Ecto neural progenitor cell (in vitro differentiated cells): ENCODE measurements around the gene LAMC1.
"Not testable (repeated sequence)": the region's sequence is repeated elsewhere in the genome, so short reads cannot be mapped to it uniquely, and the experiment has no call there.

Experiments
- DNase-seq: peaks from one replicate; pipeline ENCODE4 v3.0.0-alpha.2; 2018; ENCODE audit warnings: low spot score

Gene LAMC1

DNA sequence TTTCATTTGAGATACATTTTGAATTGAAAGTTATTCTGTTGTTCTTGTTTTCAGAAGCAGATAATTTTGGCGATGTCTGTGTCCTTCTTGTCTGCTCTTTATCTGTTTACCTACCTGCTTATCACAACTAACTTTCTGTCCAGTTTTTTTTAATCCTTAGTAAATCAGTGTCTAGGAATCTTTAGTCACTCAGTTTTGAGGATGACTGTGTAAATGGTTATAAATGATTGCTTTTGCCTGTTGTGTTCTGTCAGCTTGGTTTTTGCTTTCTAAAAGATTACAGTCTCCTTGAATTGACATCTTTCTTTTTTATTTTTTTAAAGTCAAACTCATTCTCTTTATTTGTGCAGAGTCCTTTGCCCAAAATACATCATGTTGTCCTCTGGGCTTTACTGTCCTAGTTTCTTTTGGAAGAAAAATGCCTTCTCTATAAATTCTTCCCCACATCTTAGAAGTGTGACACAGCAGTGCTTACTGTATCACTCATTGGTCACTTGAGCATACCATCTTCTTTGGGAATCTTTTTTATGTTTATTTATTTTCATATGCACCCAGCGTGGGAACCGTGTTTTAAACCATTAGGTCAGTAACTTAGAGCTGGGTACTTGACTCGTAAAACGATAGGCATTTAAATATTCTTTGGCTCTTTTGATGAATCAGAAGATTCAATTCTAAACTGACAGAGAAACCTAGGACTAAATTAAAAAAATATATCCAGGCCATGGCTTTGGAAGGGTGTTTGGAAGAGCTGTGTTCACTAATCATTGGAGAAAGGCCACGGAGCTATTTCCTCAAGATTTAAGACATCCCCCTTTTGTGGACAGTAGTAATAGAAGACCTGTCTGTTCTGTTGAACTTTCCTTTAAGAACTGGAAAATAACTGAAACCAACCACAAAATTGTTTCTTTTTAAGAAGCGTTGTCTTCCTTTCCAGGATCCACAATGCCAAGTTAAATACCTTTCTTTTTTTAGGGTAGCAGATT, 20.9 kb downstream of the LAMC1 start:
- no peak for DNase-seq

DNA sequence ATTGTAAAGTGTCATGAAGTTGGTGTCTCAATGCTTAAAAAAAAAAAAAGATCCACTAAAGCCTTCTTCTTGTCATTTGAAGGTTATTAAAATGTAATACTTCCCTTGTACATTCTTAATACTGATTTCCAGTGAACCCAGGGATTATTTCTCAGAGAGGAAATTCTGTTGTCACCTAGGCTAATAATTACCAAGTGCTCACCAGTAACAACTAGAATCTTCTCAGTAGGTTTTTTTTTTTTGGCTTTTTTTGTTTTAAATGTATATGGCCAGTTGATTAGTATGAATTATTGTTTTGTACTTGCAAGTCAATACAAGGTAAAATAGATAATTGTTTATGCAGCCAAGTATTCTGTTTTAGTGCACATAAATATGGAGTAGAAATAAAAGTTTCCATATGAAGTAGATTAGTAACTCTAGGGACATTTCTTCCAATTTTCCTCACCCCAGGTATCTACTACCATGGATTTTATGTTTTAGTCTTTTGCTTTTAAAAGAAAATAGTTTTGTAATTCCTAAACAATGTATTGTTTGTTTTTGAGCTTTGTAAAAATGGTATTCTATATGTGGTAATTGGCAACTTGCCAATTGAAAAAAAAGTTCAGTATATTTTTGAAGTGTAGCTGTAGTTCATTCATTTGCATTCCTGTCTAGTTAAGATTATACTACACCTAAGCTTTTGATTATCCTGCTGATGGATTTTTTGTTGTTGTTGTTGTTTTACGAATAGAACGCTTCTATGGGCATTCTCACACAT, 21.9 kb downstream of the LAMC1 start:
- DNase-seq, result no peak

DNA sequence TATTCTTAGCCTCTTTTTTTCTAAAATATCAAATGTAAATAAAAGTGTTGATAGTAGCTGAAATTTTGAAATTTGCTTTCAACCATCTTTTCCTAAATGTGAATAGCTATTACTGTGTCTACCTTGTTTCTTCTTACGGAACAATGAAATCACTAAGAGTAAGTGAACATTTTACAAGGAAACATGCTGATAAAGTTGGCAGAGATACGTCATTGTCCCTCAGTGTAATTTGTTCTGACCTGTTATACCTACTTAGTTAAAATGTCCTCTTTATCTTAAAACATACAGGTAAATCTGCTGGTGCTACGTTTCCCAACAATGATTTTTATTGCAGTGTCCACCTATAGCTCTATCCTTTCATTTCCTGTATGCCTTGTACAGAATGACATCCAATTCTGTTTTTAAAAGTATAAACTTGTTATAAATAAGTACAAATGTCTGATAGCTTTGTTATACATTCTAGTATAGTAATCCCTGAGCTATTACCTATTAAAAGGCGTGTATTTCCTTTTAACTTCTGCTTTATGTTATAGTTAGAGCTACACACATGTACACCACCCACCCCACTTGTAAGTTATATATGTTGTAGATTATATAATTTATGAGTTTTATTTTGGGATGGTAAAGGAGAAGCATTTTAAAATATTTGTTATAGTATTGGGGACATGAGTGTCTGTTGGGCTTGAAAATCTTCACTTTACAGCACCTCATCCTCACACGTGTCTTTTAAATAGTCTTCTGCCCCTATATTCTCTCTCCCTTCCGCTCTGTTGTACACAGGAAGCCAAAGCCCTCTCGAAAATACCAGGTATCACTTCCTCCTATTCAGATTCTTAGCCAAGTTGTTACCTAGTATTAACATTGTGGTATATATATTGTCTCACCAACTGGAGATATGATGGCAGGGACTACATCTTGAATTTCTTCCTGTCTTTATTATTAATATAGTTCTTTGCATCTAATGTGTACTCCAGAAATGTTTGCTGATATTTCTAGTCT, 25.2 kb downstream of the LAMC1 start:
- DNase-seq, result no peak

DNA sequence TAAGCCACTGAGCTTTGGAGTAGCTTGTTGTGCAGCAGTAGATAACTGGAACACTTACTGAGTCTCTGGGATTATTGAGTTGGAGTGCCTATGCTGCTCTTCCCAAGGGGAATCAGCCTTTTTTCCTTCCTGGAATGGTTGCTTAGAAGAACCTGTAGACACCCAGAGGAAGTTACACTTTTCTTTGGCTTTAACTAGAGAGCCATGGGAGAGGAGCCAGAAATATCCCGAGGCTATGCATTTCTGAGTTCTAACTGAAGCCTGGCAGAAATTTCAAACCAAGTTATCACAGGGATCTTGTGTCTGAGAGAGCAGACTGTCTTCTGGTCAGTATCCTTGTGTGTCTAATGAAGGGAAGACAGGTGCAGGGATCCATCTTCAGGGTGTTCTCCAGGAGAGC, 28.3 kb downstream of the LAMC1 start:
- no peak for DNase-seq

DNA sequence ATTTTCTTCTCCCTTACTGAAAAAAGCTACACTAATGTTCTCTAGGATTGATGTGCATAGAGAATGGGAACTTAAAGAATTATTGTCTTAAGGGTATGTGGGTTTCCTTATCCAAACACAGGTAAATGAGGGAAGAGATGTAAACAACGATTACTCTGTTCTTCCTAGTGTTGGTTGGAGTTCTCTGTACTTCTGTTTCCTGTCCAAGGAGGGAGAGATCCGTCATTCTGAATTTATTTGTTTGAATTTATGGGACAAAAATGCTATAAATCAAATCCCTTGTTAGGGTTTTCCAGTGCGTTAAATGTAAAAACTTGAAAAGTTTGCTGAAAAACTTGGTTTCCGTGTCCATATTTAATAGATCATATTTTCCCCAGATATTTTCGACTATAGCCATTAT, 29.6 kb downstream of the LAMC1 start:
- DNase-seq, result no peak

DNA sequence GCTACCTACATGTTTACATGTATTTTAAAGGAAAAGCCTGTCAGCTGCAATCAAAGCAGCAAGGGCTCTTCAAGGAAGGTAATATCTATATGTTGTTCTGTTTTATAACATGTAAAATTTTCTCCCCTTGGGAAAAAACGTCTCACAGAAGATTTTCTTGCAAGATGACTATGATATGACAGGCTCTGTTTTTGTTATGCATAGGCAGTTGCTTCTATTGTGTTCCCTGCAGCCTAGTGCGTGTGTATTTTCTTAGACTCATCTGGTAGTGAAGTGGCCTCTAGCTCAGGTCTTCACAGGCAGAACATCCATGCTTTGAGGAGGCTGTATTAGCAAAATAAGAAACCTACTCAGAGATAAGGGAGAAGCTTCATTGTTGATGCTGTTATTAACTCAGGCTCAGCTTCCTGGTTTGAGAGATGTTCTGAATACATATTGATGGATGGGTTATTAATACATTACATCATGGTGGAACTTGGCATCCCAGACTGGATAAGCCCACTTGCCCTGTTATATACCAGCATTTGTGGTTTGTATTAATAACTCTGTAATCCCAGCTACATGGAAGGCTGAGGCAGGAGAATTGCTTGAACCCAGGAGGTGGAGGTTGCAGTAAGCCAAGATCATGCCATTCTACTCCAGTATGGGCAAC, 35.8 kb downstream of the LAMC1 start:
- DNase-seq, result no peak

DNA sequence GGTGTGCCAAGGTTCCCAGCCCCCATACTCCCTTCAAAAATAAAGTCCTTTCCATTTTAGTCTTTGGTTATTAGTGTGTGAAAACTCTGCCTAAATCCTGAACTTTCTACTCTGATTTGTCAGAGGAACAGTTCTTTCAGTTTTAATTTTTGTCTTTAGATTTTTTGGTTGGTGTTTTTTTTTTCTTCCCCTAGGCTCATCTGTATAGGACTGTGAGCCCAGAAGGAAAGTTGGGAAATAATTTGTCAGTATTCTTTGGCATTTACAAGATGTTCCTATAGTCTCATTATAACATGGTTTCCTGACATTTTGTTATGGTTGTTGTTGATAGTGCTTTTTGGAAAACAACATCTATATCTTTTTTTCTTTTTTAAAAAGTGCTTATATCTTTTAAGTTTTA, 38.0 kb downstream of the LAMC1 start:
- no peak for DNase-seq

DNA sequence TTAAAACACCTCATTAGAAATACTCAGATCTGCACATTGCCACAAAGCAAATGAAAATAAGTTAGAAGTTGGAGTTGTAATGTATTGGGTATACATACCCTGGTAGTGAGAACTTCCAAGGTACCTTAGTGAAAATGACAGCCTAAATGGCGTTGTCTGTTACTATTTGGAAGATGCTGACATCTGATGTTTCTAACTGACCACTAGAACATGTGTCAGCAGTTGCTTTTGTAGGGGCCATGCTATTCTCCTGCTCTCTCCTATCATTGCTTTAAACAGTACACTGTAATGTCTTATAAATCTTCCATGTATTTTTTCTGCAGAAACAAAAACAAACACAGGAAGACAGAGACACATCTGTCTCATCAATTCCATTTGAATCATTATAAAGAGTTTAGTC, 40.1 kb downstream of the LAMC1 start:
- no peak for DNase-seq

DNA sequence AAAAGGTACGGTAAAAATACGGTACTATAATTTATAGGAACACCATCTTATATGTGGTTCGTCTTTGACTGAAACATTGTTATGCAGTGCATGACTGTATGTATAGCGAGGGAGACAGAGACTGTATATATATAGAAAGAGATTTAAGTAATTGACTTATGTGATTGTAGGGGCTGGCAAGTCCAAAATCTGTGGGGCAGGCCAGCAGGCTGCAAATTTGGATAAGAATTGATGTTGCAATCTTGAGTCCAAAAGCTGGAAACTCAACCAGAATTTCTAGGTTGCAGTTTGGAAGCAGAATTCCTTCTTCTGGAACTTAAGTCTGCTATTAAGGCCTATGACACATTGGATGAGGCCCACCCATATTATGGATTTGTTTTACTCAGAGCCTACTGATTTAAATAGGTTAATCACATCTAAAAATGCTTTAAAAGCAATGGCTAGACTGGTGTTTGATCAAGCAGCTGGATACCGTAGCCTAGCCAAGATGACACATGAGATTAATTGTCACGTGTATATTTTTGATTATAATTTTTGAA, 42.0 kb downstream of the LAMC1 start:
- no peak for DNase-seq

DNA sequence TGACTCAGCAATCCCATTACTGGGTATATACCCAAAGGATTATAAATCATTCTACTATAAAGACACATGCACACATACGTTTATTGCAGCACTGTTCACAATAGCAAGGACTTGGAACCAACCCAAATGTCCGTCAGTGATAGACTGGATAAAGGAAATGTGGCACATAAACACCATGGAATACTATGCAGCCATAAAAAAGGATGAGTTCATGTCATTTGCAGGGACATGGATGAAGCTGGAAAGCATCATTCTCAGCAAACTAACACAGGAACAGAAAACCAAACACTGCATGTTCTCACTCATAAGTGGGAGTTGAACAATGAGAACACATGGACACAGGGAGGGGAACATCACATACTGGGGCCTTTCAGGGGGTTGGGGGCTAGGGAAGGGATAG, 43.2 kb downstream of the LAMC1 start:
- not testable (repeated sequence) for DNase-seq

DNA sequence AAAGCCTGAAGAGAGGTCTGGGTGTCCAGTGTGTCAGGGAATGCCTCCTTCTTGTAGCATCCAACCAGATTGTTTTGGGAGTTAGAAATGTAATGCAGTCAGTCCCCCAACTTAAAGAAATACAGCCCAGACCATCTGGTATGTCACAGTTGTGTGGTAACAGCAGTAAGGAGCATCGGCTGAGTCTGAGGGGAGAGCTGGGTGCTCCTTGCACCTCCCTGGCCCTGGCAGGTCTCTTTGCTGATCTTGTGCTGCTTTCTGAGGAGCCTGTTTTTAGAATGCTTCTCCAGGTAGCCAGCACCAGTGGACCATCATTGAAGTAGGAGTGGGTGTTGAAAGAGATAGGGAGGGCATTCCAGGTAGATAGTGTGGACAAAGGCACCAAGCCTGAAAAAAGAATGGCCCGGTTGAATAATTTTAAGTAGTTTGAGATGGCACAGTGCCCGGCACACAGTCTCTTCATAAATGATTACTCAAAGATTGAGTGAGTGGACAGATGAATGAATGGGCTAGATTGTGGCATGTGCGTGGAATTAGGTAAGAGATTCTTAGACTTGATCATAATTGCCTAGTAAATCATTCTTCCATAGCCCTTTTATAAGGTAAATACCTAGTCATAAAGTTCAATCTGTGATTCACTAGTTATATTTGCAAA, 46.5 kb downstream of the LAMC1 start:
- DNase-seq, result no peak

DNA sequence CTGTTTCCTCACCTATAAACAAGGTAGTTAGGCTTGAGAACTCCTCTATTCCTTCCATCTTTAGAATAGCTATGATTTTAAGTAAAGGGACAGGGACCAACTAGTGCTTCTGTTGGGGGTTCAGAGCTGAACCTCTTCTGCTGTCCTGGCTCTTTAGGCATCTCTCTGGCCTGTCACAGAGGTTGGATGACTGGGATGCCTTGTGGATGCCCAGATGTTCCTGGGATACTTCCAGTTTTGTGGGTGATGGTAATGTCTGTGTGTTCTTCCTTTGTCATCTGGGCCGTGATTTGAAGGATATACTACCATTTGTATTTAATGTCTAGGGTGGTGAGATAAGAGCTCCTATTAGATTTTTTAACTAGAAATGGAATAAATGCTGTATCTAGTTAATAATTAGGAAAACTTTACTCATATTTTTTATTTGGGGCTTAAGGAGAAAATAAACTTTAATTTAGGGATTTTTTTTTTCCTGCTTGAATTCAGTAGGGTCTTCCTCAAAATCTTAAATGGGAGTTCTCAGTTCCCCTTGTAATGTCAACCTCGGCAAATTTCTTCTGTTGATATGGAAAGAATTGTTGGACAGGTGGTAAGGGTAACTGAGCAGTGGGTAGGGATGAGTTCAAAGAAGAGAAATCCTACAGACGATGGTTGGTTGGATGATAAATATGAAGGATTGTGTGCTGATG, 47.2 kb downstream of the LAMC1 start:
- DNase-seq, result no peak

DNA sequence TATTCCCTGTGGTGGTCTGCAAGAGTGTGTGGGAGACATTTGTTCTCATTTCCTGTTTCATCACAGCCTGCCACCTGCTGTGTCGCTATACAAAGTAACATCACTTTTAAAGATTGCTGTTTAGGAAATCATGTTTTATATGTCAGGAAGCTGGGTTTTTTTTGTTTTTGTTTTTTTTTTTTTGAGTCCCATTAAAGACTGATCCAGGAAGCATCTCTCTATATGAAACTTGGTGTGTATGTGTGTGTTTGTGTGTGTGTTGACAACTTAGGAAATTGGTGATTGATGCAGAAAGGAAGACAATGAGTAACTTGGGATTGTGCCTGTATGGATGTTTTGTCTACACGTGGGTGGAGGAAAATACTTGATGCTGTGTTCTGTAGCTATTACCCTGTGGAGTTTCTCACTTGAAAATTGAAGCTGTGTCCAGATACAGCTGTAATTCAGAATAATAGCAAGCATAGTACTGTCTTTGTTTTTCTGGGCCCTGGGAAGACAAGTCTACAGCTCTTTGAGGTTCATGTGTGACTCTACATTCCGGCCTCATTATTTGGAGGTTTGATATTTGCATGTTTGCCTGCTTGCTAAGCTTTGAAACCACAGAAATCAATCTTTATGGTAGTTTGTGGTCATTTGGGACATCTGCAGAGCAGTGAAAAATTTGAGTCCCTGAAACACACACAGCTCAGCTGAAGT, 47.9 kb downstream of the LAMC1 start:
- no peak for DNase-seq

DNA sequence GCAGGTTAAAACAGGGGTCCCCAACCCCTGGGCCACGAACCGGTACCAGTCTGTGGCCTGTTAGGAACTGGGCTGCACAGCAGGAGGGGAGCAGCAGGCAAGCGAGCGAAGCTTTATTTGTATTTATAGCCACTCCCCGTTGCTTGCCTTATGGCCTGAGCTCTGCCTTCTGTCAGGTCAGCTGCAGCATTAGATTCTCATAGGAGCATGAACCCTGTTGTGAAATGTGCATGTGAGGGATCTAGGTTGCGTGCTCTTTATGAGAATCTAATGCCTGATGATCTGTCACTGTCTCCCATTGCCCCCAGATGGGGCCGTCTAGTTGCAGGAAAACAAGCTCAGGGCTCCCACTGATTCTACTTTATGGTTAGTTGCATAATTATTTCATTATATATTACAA, 49.4 kb downstream of the LAMC1 start:
- DNase-seq, result not testable (repeated sequence)

DNA sequence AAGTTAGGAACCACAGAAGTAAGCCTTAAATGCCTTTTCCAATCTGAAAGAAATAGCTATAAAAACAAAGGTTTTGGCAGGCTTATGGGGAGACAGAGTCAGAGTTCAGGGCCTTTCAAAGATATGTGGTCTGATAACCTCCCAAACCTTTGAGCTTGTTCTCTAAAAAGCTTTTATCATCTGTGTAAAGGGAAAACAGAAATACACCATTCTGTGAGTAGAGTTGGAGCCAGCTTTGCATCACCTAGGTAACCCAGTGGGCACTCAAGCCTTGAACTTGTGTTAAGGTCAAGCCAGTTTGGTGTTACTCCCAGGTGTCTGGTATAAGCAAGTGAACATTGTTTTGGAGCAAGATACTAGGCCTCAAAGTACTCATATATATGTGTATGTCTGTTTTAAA, 50.1 kb downstream of the LAMC1 start:
- DNase-seq, result no peak

DNA sequence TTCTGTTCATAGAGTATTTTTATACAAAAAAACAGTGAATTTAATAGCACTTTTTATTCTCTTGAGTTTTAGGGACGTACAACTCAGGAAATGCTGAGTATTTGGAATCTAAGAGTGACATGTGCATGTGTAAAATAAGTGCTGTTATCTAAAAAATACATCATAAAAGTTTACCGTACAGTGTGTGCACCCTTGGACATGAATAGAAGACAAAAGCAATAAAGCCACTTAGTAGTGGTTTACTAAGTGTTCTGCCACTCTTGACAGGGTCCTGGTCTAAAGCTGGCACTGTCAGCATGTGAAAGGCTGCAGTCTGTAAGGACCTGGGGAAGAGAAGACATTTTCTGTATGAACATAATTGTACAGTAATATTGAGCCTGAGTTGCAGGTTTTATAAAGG, 51.0 kb downstream of the LAMC1 start:
- DNase-seq, result no peak

DNA sequence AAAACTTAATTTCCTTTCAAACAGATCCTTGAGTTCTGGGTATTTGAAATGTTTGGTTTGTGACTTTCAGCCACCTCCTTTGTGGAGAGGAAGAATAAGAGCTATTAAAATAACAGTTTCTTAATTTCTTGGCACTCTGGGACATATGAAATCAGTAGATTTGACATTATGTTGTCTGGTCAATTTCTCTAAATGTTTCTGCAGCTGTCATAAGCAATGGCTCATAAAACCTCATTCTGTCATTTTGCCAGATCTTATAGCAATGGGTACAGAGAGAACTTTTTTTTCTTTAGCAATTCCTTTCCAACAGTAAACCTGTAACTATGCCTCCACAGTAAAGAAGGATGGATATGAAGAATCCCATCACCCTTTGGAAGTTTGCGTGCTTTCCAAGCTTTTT, 52.6 kb downstream of the LAMC1 start:
- DNase-seq, result no peak

DNA sequence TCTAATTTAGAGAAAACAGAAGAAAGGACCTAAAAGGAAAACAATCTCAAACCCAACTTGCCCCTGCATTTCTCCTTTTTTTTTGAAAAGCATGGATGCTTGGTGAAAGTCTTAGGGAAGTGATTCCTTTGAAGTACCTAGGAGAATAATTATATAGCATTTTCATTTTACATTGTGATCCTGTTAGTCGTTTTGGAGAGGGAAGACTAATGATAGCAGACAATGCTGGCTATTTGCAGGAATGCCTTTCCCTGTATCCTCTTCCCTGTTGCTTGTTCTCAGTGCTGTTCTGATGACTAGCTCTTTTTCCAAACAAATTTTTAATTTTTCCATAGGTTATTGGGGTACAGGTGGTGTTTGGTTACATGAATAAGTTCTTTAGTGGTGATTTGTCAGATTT, 53.9 kb downstream of the LAMC1 start:
- no peak for DNase-seq

DNA sequence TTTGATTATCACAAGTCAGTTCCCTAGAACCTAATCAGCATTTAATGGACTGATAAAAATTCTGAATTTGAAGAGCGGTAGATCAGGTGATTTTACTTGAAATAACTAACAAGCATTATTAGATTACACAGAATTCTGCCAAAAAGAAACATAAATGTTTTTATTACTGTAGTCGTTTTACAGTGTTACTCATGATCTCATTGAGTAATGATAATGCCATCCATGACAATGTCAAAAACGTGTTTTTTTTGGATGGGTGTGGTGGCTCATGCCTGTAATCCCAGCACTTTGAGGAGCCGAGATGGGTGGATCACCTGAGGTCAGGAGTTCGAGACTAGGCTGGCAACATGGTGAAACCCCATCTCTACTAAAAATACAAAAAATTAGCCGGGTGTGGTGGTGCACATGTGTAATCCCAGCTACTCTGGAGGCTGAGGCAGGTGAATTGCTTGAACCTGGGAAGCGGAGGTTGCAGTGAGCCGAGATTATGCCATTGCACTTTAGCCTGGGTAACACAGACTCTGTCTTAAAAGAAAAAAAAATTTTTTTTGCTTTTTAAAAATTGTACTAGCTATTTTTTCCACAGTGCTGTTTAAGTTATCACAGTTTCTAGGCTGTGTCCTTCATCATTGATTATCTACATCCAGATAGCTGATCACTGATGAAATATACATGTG, 56.6 kb downstream of the LAMC1 start:
- DNase-seq, result no peak
